Measurements from ENCODE around the gene ARHGAP8. TPM values are rescaled to one million over a fixed set of nuclear protein-coding genes. Genes with fewer than 3 reads are reported as not detected.
A peak's percentile ranks its signal among the peaks of the same experiment; 100 is the strongest.

The ARHGAP8 gene
- polyA plus RNA-seq, 12 donors = 0.44 to 7.6 (median 1.1) TPM; not detected in 2

- no peak for DNase-seq
Measured at GRCh38 chr22:44724416-44724815, 28.0 kb upstream of the ARHGAP8 start.

GRCh38 chr22:44724859-44725258 is 27.5 kb upstream of the ARHGAP8 start:
- DNase-seq = no peak

- no peak for DNase-seq
Measured at GRCh38 chr22:44726439-44726838, 25.9 kb upstream of the ARHGAP8 start.

GRCh38 chr22:44727148-44727547 is 25.2 kb upstream of the ARHGAP8 start:
- DNase-seq = no peak

GRCh38 chr22:44727709-44728108 is 24.7 kb upstream of the ARHGAP8 start:
- DNase-seq = no peak

- peak; percentile 78 for DNase-seq
Measured at GRCh38 chr22:44728761-44729324, 23.5 kb upstream of the ARHGAP8 start.

GRCh38 chr22:44729391-44730021 is 22.9 kb upstream of the ARHGAP8 start:
- DNase-seq = peak; percentile 90

GRCh38 chr22:44730022-44730393 is 22.4 kb upstream of the ARHGAP8 start:
- DNase-seq = peak; percentile 56

GRCh38 chr22:44730490-44731356 is 21.7 kb upstream of the ARHGAP8 start:
- DNase-seq = no peak

- DNase-seq = no peak
Measured at GRCh38 chr22:44731357-44731970, 20.9 kb upstream of the ARHGAP8 start.

GRCh38 chr22:44732017-44732561 is 20.3 kb upstream of the ARHGAP8 start:
- no peak for DNase-seq

- DNase-seq = no peak
Measured at GRCh38 chr22:44732661-44733060, 19.7 kb upstream of the ARHGAP8 start.

- DNase-seq = no peak
Measured at GRCh38 chr22:44733426-44734106, 18.8 kb upstream of the ARHGAP8 start.

- DNase-seq = no peak
Measured at GRCh38 chr22:44734278-44734677, 18.1 kb upstream of the ARHGAP8 start.

- no peak for DNase-seq
Measured at GRCh38 chr22:44734801-44735517, 17.4 kb upstream of the ARHGAP8 start.

GRCh38 chr22:44735518-44736428 is 16.6 kb upstream of the ARHGAP8 start:
- DNase-seq = peak; percentile 71

GRCh38 chr22:44736581-44737405 is 15.6 kb upstream of the ARHGAP8 start:
- DNase-seq = no peak

GRCh38 chr22:44737406-44738346 is 14.7 kb upstream of the ARHGAP8 start:
- no peak for DNase-seq
